Activated CD4-positive, CD25-positive, alpha-beta regulatory T cell treated with anti-CD3 and anti-CD28 coated beads, Interleukin-2, amount 50 U/mL, for 72 hours (primary cell): ENCODE results near the gene DLGAP1.

Experiments
- DNase-seq: peaks from one replicate; pipeline ENCODE4 v3.0.0; 2021

Gene DLGAP1

DNA sequence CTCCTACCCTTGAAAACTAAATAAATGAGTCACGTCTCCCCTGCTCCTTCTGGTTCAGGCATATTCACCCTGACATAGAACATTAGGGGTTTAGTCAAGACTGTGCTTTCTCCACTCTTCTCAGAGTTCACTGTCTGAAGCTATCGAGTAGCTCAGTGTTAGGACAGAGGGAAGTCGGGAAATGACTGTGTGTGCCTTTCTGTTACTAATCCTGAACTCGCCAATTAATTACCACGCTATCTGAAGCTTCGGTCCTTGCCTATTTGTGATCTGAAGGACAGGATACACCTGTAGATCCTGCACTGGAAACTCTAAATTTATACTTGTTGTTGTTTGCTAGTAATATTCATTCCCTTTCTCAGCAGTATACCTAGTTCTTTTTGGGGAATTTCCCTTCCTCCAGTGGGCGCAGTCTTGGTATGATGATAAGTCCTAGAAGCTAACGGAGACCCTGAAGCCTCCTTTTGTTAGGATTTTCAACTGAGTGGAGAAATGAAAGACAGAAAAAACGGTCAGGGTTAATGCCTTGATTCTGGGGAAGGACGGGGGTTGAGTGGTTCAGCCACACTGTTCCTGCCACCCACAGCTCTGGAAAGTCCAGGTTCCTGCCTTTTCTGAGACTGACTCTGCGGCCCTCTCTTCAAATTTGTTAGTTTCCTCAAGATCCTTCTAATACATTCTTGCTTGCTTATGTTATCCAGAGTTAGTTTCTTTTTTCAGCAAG is 218.0 kb downstream of the DLGAP1 start:
- no peak for DNase-seq

DNA sequence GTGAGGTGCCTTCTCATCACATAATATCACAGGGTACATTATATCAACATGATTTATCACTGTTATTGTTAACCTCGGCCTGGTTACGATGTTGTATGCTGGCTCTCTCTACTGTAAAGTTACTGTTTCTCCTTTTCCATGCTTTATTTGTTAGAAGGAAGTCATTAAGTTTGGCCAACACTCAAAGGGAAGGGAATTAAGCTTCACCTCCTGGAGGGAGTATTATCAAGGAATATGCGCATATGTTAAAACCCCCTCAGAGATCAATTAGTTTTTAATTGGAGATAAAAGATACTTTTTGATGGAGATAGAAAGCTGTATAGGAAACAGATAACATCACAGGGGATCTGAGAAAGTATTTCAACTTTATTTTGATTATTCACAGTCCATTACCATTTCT is 221.6 kb downstream of the DLGAP1 start:
- DNase-seq = no peak

DNA sequence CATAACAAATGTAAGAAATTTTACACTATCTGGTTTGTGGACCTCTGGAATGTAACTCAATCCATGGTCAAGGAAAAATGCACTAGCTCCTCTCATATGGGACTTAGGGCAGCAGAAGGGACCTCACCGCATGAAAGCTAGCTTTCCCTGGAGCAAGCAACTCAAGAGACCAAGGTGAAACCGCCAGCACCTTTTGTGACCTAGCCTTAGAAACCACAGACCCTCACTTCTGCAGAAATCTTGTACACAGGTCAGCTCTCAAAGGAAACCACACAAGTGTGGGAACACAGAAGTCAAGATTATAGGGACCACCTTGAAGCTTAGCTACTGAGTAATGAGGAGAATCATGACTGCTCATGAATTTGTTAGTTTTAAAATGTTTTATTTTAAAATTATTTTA is 222.5 kb downstream of the DLGAP1 start:
- no peak for DNase-seq

DNA sequence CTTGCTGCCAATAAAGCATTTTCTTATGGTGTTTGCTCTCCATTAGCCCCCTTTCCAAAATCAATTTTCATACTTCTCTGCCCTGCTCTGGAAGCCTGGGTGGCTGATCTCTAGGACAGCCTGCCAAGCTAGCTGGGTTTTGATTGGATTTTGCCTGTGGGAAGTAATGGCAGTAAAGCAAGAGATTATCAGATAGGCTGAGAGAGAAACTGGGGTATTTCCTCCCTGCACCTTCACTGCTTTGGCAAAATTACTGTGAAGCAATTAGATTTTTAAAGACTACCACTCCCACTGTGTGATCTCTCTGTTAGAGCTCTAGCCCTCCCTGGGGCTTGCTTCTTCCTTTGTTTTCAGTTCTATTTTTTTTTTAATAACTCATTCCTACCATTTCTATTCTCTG is 223.8 kb downstream of the DLGAP1 start:
- DNase-seq = no peak

DNA sequence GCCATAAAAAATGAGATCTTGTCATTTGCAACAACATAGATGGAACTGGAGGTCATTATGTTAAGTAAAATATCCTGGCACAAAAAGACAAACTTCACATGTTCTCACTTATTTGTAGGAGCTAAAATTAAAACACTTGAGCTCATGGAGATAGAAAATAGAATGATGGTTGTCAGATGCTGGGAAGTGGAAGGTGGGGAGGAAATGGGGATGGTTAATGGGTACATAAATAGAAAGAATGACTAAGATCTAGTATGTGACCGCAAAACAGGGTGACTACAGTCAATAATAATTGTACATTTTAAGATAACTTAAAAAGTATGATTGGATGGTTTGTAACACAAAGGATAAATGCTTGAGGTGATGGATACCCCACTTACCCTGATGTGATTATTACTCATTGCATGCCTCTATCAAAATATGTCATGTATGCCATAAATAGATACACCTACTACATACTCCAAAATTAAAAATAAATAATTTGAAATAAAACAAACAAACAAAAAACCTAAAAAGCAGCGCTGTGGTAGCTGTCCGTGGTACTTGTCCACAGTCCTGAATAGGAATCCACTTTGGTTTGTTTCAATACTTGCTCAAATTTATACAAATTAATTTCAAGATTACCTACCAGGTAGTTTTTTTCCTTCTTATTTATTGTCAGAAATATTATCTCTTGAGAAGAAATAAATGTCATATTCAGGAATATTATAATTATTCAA is 224.5 kb downstream of the DLGAP1 start:
- DNase-seq = no peak

DNA sequence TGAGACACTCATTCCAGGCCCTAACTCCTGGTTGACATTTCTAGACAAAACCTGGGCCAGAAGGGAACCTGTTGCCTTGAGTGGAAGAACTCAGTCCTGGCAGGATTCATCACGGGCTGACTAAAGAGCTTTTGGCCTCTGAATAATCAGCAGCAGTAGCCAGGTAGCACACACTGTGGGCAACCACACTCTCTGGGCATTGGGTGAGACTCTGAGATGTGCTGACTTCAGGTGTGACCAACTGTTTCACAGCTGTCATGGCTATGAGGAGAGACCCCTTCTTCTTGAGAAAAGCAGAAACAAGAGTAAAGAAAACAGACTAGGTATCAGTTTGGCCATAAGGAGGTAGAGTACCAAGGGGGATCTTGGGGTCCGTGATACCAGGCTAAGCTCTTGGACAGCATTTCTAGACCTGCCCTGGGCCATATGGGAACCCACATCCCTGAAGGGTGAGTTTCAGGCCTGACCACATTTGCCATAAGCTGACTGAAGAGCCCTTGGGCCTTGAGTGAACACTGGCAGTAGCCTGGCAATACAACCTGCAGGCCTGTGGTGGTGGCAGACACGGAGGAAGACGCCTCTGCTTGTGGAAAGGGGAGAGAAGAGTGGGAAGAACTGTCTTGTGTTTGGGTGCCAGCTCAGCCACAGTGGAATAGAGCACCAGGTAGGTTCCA is 230.9 kb downstream of the DLGAP1 start:
- no peak for DNase-seq

DNA sequence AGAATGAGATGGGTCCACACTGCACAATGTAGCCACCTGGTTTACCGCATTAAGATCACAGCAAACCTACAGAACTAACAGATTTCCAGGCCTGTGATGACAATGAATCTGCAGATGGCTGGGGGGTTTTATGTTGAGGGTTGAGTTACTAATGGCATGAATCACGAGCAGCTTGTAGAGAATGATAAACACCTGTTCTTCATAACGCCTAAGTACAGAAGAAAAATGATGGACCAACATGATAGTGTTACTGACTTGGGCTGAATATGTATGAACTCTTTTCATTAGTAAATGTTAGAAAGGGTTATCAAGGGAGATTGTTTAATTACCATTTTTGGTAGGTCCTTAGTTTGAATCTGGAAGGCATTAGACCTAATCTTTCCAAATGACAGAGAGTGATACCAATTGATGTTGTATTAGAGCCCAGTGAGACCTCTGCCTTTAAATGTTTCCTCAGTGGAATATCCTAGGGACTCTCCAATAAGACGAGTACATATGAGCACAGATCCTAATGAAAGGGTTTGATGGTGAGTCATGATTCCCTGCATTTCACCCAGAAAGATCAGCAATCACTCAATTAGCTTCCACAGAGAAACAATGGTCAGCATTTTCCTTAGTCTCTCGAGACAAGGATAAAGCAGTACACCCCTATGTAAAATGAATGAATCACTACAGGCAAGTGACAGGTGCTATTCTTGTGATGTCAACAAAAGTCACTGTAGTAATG is 243.8 kb downstream of the DLGAP1 start:
- no peak for DNase-seq

DNA sequence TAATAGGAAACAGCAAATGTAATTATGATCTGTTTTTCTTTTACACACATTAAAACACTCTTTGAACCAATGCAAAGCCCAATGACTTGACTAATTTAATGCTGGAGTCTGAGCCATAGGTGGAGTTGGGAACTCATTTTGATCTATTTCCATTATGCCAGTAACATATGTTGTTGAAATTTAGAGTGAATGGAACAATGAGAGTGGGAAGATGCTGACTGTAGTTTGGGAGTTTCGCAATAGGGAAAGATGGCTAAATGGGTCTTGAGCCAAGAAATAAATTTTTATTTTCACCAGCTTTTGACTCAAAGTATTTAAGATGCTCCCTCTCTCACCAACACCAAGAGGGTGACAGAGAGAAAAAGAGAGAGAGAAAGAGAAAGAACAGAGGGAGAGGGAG is 246.7 kb downstream of the DLGAP1 start:
- no peak for DNase-seq

DNA sequence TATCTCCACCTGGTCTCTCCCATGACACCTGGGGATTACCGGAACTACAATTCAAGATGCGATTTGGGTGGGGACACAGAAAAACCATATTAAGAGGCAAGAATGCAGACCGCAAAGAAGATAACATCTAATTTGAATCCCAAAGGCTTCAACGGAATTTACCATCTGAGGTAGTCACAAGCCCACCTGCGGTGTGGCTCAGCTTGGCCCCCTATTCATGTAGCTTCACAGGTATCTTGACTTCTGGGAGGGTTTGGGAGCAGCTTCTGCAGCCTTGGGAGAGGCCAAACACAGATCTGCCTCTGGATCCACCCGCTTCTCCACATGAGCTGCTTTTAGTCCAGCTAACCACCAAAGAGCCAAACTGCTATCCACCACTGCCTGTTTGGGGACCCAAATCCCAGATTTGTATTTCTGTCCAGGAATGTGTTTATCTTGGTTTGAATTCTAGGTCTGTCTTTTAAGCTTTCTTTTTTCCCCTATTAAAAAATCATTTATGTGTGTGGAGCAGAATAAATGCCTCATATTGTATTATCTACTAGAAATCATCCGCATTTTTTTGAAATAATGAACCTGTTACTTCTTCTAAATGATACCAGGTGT is 247.6 kb downstream of the DLGAP1 start:
- DNase-seq = no peak

DNA sequence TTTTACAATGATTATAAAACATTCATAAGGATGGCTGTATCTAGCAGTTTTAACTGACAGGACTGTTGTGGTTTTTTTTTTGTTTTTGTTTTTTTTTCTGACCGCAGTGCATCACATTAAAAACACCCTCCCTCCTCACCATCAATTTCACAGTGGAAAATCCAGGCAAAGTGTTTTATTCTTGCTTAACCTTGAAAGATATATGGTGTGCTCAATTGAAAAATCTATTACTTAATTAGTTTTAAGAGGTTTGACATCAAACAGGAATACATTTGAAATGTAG is 250.7 kb downstream of the DLGAP1 start:
- DNase-seq = no peak

DNA sequence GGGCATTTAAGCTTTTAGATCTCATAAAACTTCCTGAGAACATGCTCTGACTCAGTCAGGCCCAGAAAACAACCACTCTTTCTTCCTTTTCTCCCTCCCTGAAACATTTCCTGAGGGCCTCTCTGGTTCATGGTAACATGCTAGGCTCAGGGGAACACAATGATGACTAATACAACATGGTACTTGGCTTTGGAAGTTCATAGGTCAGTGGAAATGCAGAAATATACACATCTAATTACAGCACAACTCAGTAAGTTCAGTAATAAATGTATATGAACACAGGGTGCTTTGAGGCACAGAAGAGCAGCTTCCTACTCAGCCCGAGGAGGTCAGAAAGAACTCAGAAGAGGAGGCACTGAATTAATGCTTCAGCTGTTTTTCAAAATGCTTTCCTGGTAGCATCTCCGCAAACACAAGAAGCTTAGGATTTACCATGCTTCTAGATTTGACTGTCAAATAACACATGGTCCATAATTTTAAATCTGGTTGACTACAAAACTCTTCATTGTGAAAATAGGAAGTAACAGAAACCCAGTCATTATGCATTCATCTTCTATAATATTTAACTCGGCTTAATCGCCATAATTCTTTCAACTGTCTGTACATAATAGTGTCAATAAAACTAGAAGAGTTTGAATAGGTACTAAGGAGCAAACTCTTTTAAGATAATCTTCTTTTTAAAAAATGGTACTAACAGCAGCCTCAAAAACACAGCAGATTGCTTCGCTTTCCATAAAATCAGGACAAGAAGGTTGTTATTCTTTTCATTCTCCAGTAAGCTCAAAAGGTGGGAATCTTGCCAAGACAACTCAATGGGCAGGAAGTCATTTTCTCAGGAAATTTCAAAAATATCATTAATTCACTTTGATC is 251.3 kb downstream of the DLGAP1 start:
- no peak for DNase-seq

DNA sequence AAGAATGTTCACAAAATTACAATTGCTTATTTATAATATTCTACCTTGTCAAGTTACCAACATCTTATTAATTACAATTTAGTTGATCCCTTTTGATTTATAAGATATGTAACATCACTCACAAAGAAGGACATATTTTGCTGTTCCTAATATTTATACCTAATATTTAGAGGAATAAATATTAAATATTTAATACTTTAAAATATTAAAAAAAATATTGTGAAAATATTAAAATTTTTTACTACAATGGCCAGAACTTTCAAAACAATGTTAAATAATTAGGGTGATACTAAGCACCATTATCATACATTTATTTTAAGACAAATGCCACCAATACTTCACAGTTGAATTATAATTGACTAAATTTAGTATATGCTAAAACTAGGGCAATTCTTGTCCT is 254.7 kb downstream of the DLGAP1 start:
- DNase-seq = no peak

DNA sequence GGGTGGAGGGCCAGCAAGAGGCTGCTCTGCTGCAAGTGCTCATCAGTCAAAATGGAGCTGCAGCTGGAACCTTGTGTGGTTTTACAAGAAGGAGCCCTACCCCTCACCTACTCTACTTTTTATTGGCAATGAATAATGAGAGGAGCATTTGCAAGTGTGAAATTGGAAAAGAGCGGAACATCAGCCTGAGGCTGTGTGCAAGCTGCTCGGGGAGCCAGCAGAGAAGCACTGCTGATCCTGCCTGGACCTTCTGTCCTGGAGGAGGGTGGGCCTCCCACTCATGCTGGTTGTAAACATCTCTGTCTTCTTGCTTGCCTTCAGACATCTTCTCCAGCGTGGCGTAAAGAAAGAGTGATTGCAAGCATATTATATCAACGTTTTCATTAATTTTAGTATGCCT is 256.2 kb downstream of the DLGAP1 start:
- DNase-seq = no peak

DNA sequence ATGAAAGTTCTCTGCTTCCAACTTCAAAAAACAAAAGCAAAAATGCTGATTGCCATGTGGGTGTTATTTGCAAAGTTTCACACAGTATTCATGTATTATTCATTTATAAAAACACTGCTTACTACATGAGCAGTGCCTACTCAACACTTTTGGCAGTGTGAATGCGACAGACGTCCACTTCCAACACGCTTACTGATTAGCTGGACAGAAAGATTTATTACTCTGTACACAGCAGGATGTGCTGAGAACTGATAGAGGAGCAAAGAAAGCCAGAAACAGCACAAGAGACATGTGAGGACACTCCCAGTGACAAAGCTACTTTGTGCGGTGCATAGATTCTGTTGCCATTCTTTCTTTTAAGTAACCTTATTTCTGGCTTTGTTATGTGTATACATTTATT is 258.8 kb downstream of the DLGAP1 start:
- DNase-seq = no peak

DNA sequence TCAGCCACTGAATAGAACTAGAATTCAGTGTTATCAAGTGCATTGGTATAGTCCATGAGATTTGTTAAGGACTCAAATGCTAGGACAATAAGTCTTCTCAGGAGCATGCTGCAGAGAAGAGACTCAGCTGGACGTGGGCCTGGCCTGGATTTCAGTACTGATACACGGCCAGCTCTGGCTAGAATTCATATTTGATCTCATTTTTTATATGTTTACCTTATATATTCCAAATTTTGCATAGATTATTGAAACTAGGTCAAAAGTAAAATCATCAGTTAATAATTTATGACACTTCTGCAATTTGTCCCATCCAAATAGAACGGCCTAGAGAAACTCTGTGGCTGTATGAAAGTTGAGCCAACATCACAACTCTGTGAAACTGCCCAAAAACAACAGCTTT is 262.0 kb downstream of the DLGAP1 start:
- no peak for DNase-seq

DNA sequence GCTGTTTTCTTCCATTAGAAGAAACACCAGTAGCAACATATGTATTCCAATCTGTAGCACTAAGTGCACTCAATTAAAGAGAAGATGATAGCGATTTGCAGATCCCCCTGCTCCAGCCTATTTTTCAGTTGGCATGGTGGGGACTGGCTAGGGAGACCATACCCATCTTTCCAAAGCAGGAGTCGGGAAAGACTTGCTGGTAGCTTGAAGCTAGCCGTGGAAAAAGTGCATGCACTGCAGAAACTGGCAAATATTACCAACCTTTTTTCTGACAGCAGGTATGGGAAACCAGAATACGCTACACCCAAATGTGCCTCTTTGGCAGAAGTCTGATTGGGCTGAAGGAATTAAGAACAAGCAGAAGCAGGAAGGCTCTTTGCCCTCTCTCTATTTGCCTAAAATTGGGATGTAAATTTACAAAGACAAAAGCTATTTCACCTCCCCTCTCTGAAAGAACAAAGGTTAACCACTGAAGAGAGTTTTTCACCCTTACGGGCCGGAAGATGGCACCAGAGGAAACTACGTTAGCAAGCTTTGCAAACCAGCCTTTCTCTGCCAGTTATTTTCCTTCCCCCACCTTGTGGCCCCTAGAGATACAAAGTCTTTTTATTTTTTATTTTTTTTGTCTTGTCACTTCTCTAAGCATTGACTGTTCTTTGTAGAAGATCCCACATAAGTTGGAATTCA is 273.1 kb downstream of the DLGAP1 start:
- no peak for DNase-seq

DNA sequence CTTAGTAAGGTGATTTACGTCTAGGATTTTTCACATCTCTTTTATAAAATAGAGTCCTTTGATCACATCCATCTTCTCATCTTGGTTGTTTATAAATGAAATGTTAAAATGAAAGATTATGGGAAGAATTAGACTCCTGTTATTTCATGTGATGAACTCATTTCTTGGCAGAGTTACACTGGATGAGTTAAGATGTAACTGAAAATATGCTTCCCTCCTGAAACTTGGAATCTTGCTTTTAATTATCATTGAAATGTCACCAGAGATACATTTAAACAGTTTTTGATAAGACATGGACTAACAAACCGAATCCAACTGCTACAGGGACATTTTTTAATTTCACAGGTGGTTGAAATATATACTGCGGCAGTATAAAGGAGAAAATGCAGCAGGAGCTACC is 274.0 kb downstream of the DLGAP1 start:
- no peak for DNase-seq

DNA sequence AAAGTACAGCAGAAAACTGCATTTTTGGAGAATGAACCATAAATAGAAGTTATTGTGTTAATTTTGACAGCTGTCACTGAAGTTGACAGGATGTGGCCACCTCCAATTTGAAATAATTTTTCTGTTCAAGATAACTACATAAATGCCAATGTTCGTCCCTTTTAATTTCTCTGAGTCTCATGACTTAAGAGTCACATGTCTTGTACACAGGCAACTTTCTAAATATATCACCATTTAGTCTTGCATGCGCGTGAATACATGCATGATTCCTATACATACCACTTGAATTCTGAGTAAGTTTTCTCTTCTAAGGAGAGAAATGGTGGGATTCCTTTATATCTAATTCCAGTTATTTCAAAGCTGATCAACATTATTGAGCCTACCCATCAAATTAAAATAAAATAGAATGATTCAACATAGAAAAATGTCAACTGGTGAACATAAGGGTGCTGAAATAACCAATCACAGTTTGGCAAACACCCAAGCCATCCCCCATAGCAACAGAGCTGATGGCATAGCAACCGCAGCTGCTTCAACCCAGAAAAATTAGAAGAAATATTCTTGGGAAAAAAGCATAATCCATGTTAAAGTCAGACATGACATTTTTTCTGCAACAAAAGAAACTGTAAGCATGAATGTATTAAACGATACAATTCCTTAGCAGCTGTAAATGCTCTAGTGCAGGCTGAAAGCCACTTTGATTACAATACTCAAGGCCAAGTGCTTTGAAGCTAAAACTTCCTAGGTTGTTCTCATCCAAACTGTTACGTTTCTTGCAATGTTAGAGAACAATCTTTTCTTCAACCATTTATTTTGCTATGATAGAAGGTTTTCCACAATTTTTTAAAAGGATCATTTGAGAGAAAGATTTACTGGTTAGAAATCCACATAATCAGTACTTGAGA is 282.7 kb downstream of the DLGAP1 start:
- DNase-seq = no peak

DNA sequence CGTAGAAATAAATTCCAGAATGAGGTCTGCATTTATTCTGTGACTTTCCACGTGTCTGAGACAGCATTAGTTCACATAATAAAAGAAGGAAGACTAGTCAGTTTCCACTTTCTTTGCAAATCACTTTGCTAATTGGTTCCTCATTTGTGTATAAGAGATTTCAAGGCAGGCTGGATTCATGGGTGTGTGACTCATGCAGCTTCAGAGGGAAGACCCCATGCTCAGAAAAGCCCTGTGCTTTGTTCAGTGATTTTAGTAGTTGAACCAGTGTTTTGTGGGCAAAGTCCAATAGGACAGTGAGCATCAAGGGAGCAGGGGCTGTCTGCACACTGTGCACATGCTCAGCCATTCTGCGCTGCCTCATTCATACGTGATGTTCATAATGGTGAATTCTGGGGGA is 297.8 kb downstream of the DLGAP1 start:
- DNase-seq = no peak

DNA sequence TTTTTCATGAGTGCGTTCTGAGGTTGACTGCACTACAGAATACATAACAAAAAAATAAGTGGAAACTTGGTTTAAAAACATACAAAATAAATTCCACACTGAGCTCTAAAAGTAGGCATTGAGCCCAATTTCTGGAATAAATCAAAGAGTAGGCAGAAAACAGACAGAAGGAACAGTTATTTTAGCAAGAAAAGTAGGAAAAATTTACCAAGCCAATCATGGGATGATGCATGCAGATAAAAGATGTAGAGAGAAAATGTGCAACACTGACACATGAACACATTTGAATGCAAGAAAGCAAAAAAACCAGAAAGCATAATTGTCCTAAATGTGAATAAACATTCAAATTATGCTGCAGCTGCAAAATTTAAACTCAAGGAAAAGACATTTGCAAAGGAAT is 308.3 kb downstream of the DLGAP1 start:
- DNase-seq = no peak

DNA sequence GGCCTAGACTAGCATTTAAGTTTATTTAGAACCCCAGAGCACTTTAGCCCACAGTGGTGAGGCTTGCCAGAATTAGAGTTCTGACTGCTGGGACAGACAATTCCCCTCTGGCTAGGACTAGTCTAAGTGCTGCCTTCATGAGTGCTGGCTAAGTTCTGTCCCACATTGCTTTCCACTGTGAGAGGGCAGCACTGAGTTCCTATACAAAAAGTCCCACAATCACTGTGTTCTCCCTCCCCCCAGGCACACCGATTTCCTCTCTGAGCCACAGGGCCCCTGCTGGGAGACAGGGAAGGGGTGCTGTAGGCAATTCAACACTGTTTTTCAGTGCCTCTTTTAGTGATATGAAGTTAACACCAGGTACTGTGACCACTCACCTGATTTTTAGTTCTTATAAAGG is 310.9 kb downstream of the DLGAP1 start:
- no peak for DNase-seq
